Measurements from ENCODE around the gene RNF13.

The RNF13 gene

GRCh38 chr3:149850787-149851584 lies 38.0 kb downstream of the RNF13 start:
- no peak for TF ChIP-seq CTCF (conservative IDR thresholded peaks at IDR 0.05; ENCODE audit: low read depth)
- ChIA-PET CTCF (interaction anchor here (0.6 kb wide), 1 partner anchor 35 kb away, joined by 3 read pairs; no protein-coding TSS in a partner anchor), POLR2A (ENCODE audit: low non-redundant PET) (no interaction called here)
- DNase-seq (ENCODE audit: low spot score): no peak
- H3K27ac ChIP-seq: no peak overlapping the region

DNA sequence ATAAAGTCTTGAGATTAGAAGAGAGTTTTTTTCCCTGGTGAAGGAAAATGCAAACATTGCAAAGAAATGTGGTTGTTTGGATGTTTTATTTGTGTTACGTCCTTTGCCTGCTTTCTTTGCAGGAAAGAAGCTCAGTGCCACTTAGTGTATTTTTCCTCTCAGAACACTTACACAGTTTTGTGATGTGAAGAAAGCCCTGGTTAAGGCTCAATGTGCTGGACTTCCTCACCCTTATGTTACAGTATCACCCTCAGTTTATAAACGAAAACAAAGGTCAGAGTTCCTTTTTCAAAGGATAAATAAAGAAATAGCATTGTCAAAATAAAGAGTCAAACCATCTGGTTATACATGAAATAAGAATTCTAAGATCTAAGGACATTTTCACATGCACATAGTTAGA lies 45.9 kb downstream of the RNF13 start:
- no peak for TF ChIP-seq CTCF (conservative IDR thresholded peaks at IDR 0.05; ENCODE audit: low read depth)
- H3K27ac ChIP-seq: no peak overlapping the region
- DNase-seq (ENCODE audit: low spot score): no peak
- ChIA-PET CTCF (interaction anchor here (0.9 kb wide), 1 partner anchor 87 kb away, joined by 3 read pairs; no protein-coding TSS in a partner anchor), POLR2A (ENCODE audit: low non-redundant PET) (no interaction called here)

DNA sequence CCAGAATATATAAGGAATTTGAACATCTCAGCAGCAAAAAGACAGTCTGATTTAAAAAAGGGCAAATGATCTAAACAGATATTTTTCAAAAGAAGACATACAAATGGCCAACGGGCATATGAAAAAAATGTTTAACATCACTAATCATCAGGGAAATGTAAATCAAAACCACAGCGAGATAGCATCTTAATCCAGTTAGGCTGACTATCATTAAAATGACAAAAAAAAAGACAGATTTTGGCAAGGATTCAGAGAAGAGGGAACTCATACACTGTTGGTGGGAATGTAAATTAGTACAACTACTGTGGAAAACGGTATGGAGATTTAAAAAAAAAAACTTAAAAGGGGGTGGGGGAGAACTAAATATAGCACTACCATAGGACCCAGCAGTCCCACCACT lies 47.9 kb downstream of the RNF13 start:
- TF ChIP-seq CTCF (conservative IDR thresholded peaks at IDR 0.05; ENCODE audit: low read depth): no peak
- POLR2A ChIA-PET (ENCODE audit: low non-redundant PET): no interaction called here
- no peak overlapping the region for H3K27ac ChIP-seq
- CTCF ChIA-PET: interaction anchor here (0.7 kb wide), 1 partner anchor 19 kb away, joined by 4 read pairs; no protein-coding TSS in a partner anchor
- no peak for DNase-seq (ENCODE audit: low spot score)

- no peak for TF ChIP-seq CTCF (conservative IDR thresholded peaks at IDR 0.05; ENCODE audit: low read depth)
- no peak overlapping the region for H3K27ac ChIP-seq
- ChIA-PET CTCF (interaction anchor here (0.6 kb wide), 1 partner anchor 257 kb away, joined by 3 read pairs; no protein-coding TSS in a partner anchor), POLR2A (ENCODE audit: low non-redundant PET) (no interaction called here)
- DNase-seq (ENCODE audit: low spot score): no peak
Measured at GRCh38 chr3:149867563-149867962, 54.5 kb downstream of the RNF13 start.

- CTCF ChIA-PET: no interaction called here
Measured at GRCh38 chr3:149871855-149872254, 58.8 kb downstream of the RNF13 start.

GRCh38 chr3:149872589-149872988 lies 59.6 kb downstream of the RNF13 start:
- CTCF ChIA-PET: no interaction called here
- POLR2A ChIA-PET (ENCODE audit: low non-redundant PET): no interaction called here
- no peak for DNase-seq (ENCODE audit: low spot score)
- no peak overlapping the region for H3K27ac ChIP-seq
- no peak for TF ChIP-seq CTCF (conservative IDR thresholded peaks at IDR 0.05; ENCODE audit: low read depth)

More at GRCh38 chr3:149871855-149872254, 58.8 kb downstream of the RNF13 start:
- POLR2A ChIA-PET (ENCODE audit: low non-redundant PET): no interaction called here
- no peak for DNase-seq (ENCODE audit: low spot score)
- H3K27ac ChIP-seq: no peak overlapping the region
- no peak for TF ChIP-seq CTCF (conservative IDR thresholded peaks at IDR 0.05; ENCODE audit: low read depth)

Measured in RWPE1 (cell line).